ENCODE data around the gene G3BP2. TPM values are rescaled to one million over a fixed set of nuclear protein-coding genes. Genes with fewer than 3 reads are reported as not detected.

The G3BP2 gene
- total RNA-seq, 2 experiments from 2014 or later = 249 to 251 TPM

DNA sequence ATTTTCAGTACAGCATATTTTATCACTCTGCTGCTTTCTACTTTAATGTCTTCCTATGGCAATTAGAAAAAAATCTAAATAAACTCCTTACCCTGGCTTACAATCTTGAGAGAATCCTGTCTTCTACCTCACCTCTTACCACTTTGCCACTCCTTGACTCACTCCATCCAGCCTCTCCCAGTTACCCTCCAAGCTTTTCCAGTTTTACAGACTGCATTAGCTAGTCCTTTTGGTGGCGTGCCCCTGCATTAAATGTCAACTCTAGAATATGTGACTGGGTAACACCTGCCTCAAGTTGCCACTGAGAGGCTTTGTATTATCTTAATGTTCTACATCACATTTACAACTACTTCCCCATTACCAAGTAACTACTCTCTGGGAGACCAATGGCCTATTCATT, 35.4 kb downstream of the G3BP2 start:
- Mint-ChIP-seq H3K27ac (no peak overlapping the region), H3K27me3 (no peaks in the 10 kb centered on the region), H3K36me3 (peaks cover 22% of the 10 kb centered on the region), H3K4me3 (no peak overlapping the region), H3K9me3 (no peaks in the 10 kb centered on the region), H3K4me1 (peaks cover 23% of the 10 kb centered on the region)
- no peak for DNase-seq

DNA sequence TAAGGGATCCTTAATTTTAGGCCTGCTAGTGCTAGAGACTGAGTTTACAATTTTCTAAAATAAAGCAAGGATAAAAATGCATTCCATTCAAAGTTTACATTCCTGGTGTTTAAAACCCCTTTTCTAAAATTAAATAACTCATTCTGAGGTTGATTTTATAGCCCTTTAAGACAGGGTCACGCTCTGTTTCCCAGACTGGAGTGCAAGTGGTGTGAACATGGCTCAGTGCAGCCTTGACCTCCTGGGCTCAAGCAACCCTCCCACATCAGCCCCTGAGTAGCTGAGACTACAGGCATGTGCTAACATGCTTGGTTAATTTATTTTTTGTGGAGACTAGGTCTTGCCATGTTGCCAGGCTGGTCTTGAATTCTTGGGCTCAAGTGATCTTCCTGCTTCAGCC, 36.0 kb downstream of the G3BP2 start:
- Mint-ChIP-seq H3K27ac (no peak overlapping the region), H3K4me3 (no peak overlapping the region), H3K27me3 (no peaks in the 10 kb centered on the region), H3K9me3 (no peaks in the 10 kb centered on the region), H3K36me3 (peaks cover 18% of the 10 kb centered on the region), H3K4me1 (peaks cover 20% of the 10 kb centered on the region)
- no peak for DNase-seq

DNA sequence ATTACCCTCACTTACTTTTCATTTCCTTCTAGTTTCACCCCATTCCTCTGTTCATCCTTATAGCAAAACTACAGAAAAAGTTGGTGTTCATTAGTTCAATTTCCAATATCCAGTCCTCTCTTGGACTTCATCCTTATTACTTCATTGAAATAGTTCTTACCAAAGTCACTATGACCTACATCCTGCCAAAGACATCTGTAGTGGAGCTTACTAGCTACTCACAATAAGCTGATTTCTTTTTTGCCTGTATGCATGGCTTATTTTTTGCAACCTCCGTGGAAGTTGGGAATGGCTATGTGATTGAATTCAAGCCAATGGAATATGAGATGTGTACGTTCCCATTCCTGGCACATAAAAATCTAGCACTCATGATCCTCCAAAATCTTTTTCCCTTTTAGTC, 38.3 kb downstream of the G3BP2 start:
- no peaks in the 10 kb centered on the region for H3K27me3 Mint-ChIP-seq
- peaks cover 23% of the 10 kb centered on the region for H3K4me1 Mint-ChIP-seq
- DNase-seq = no peak
- no peaks in the 10 kb centered on the region for H3K9me3 Mint-ChIP-seq
- no peak overlapping the region for H3K27ac Mint-ChIP-seq
- no peak overlapping the region for H3K4me3 Mint-ChIP-seq
- peaks cover 3% of the 10 kb centered on the region for H3K36me3 Mint-ChIP-seq

DNA sequence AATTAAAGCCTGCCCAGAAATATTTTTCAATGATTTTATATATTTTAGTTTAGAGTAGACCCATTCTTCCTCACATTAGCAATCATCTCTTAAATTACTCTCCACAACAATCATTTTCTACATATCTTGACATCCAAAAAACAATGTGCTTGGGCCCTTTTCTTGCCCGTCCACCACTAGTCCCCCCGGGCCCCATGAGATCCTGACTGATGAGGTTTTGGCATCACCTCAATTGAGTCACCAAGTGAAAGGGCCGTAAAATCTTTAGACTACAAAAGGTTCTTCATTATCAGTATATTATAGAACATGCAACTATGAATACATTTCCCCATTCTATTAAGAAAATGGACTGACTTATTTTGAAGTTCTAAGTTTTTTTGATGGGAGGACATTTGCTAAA, 38.9 kb downstream of the G3BP2 start:
- H3K4me3 Mint-ChIP-seq = no peak overlapping the region
- H3K9me3 Mint-ChIP-seq = no peaks in the 10 kb centered on the region
- no peaks in the 10 kb centered on the region for H3K27me3 Mint-ChIP-seq

DNA sequence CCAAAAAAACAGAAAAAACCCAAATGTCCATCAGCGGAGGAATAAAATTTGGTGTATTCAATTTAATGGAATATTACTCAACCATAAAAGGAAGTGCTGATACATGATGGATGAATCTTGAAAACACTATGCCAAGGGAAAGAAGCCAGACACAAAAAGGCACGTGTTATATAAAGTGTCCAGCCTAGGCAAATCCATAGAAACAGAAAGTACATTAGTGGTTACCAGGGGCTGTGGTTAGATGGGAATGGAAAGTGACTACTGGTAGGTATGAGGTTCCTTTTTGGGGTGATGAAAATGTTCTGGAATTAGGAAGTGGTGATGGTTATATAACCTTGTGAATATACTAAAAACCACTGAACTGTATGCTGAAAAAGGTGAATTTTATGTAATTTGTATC, 39.4 kb downstream of the G3BP2 start:
- Mint-ChIP-seq H3K4me1 (peaks cover 23% of the 10 kb centered on the region), H3K9me3 (no peaks in the 10 kb centered on the region), H3K27ac (no peak overlapping the region), H3K27me3 (no peaks in the 10 kb centered on the region), H3K36me3 (no peaks in the 10 kb centered on the region), H3K4me3 (no peak overlapping the region)
- no peak for DNase-seq

More for the DNA sequence above, 38.9 kb downstream of the G3BP2 start:
- DNase-seq = no peak
- H3K36me3 Mint-ChIP-seq = no peaks in the 10 kb centered on the region
- peaks cover 22% of the 10 kb centered on the region for H3K4me1 Mint-ChIP-seq
- H3K27ac Mint-ChIP-seq = no peak overlapping the region

DNA sequence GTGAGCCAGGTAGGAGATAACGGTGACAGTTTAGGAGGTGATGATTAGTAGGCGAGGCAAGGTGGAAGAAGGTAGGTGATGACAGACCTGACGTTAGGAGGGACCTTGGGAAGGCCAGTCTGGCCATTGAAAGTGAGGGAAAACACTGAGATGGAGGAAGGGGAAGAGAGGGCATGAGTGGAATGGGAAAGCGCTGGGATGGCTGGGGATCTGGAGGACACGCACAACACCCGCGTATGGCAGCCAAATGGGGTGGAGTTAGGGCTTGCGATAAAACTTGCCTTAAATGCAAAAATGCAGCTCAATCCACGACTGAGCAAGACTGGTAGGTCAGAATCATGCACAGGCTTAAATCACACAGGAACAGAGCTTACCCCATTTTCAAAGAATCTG, 42.3 kb downstream of the G3BP2 start:
- Mint-ChIP-seq H3K4me3 (peak overlapping the region; percentile 72), H3K27ac (peak overlapping the region; percentile 72), H3K27me3 (no peaks in the 10 kb centered on the region), H3K4me1 (peaks cover 23% of the 10 kb centered on the region), H3K36me3 (no peaks in the 10 kb centered on the region), H3K9me3 (no peaks in the 10 kb centered on the region)
- DNase-seq = no peak

GRCh38 chr4:75630174-75630936, 42.9 kb downstream of the G3BP2 start, which contains the start of gene CDKL2:
Gene CDKL2, minus strand, starts transcription at chr4:75630528. Its CDS starts 4,540 bp downstream, at chr4:75625988.
- DNase-seq = peak; percentile 90
- no peaks in the 10 kb centered on the region for H3K27me3 Mint-ChIP-seq
- H3K9me3 Mint-ChIP-seq = no peaks in the 10 kb centered on the region
- peak within 1 kb of the TSS; percentile 72 for H3K4me3 Mint-ChIP-seq
- H3K36me3 Mint-ChIP-seq = no peaks in the 10 kb centered on the region
- H3K4me1 Mint-ChIP-seq = peaks cover 23% of the 10 kb centered on the region
- peak within 1 kb of the TSS; percentile 72 for H3K27ac Mint-ChIP-seq

DNA sequence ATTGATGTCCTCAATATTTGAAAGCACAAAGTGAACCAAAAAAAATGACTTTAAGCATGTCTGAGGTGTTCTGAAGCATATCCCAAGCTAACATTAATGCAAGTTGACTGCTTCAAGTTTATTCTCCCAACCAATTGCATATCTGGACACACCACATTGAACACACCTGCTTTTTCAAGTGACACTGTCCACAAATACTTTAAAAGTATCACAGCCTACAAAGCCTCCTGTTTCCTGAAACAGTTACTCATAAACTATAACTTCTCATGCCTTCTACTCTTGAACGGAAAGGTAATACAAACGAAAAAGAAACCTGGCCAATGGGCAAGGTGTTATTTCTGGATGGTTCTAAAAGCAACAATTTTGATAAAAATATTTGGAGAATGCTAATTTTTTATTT, 44.0 kb downstream of the G3BP2 start:
- H3K27ac Mint-ChIP-seq = no peak overlapping the region
- no peaks in the 10 kb centered on the region for H3K27me3 Mint-ChIP-seq
- H3K4me1 Mint-ChIP-seq = peaks cover 22% of the 10 kb centered on the region
- H3K36me3 Mint-ChIP-seq = no peaks in the 10 kb centered on the region
- H3K9me3 Mint-ChIP-seq = no peaks in the 10 kb centered on the region
- no peak for DNase-seq
- no peak overlapping the region for H3K4me3 Mint-ChIP-seq

DNA sequence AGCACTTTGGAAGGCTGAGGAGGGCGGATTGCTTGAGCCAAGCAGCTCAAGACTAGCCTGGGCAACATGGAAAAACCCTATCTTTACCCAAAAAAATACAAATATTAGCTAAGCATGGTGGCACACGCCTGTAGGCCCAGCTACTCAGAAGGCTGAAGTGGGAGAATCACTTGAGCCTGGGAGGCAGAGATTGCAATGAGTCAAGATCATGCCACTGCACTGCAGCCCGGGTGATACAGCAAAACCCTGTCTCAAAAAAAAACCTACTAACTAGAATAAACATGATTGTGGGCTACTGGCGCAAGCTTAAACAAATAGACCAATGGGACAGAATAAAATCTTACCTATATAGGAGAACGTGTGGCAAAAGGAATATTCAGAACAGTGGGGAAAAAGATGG, 50.2 kb downstream of the G3BP2 start:
- no peaks in the 10 kb centered on the region for H3K9me3 Mint-ChIP-seq

GRCh38 chr4:75621715-75622114, 51.5 kb downstream of the G3BP2 start:
- Mint-ChIP-seq H3K4me1 (no peaks in the 10 kb centered on the region), H3K4me3 (no peak overlapping the region), H3K27me3 (no peaks in the 10 kb centered on the region), H3K9me3 (no peaks in the 10 kb centered on the region), H3K36me3 (no peaks in the 10 kb centered on the region), H3K27ac (no peak overlapping the region)
- no peak for DNase-seq

More for the DNA sequence above, 50.2 kb downstream of the G3BP2 start:
- Mint-ChIP-seq H3K4me3 (no peak overlapping the region), H3K27ac (no peak overlapping the region), H3K36me3 (no peaks in the 10 kb centered on the region), H3K4me1 (no peaks in the 10 kb centered on the region), H3K27me3 (no peaks in the 10 kb centered on the region)
- no peak for DNase-seq

GRCh38 chr4:75612306-75612705, 60.9 kb downstream of the G3BP2 start:
- Mint-ChIP-seq H3K27me3 (no peaks in the 10 kb centered on the region), H3K4me1 (no peaks in the 10 kb centered on the region), H3K27ac (no peak overlapping the region), H3K9me3 (no peaks in the 10 kb centered on the region), H3K4me3 (no peak overlapping the region), H3K36me3 (no peaks in the 10 kb centered on the region)
- no peak for DNase-seq

GRCh38 chr4:75605928-75606327, 67.3 kb downstream of the G3BP2 start:
- no peaks in the 10 kb centered on the region for H3K36me3 Mint-ChIP-seq
- H3K9me3 Mint-ChIP-seq = no peaks in the 10 kb centered on the region
- DNase-seq = no peak
- no peaks in the 10 kb centered on the region for H3K27me3 Mint-ChIP-seq
- H3K27ac Mint-ChIP-seq = no peak overlapping the region
- H3K4me3 Mint-ChIP-seq = no peak overlapping the region
- H3K4me1 Mint-ChIP-seq = no peaks in the 10 kb centered on the region

- Mint-ChIP-seq H3K4me3 (no peak overlapping the region), H3K27me3 (no peaks in the 10 kb centered on the region), H3K27ac (no peak overlapping the region), H3K4me1 (peaks cover 2% of the 10 kb centered on the region), H3K9me3 (no peaks in the 10 kb centered on the region), H3K36me3 (no peaks in the 10 kb centered on the region)
- no peak for DNase-seq
These were observed 73.6 kb downstream of the G3BP2 start for GRCh38 chr4:75599647-75600046.

GRCh38 chr4:75598390-75598789, 74.8 kb downstream of the G3BP2 start:
- no peak overlapping the region for H3K27ac Mint-ChIP-seq
- no peaks in the 10 kb centered on the region for H3K36me3 Mint-ChIP-seq
- H3K9me3 Mint-ChIP-seq = no peaks in the 10 kb centered on the region
- no peak overlapping the region for H3K4me3 Mint-ChIP-seq
- no peaks in the 10 kb centered on the region for H3K27me3 Mint-ChIP-seq
- DNase-seq = no peak
- H3K4me1 Mint-ChIP-seq = peaks cover 2% of the 10 kb centered on the region

- no peak for DNase-seq
- Mint-ChIP-seq H3K4me3 (no peak overlapping the region), H3K27ac (no peak overlapping the region), H3K27me3 (no peaks in the 10 kb centered on the region), H3K36me3 (no peaks in the 10 kb centered on the region), H3K9me3 (no peaks in the 10 kb centered on the region), H3K4me1 (peaks cover 2% of the 10 kb centered on the region)
These were observed 77.2 kb downstream of the G3BP2 start for GRCh38 chr4:75596061-75596460.

DNA sequence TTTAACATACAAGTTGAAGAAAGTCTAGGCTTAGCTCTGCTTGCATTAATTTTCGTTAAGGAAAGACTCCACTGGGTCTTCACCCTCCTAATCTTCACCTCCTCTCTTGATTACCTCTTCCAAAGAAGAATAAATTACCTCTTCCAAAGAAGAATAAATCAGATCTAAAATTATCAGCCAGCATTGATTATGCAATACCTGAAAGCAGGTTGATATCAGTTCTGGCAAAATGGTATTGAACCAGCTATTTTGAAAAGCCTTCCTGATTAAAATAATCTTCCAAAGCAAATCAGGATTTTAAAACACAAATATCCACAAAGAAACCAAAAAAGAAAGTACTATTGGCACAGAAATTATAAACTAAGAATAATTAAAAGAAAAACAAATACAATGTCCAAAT, 79.8 kb downstream of the G3BP2 start:
- DNase-seq = no peak
- peaks cover 2% of the 10 kb centered on the region for H3K4me1 Mint-ChIP-seq
- no peaks in the 10 kb centered on the region for H3K27me3 Mint-ChIP-seq
- H3K36me3 Mint-ChIP-seq = no peaks in the 10 kb centered on the region
- no peaks in the 10 kb centered on the region for H3K9me3 Mint-ChIP-seq
- H3K27ac Mint-ChIP-seq = no peak overlapping the region
- no peak overlapping the region for H3K4me3 Mint-ChIP-seq
